H9 (cell line): ENCODE results near the gene RAB22A. TPM values are rescaled to one million over a fixed set of nuclear protein-coding genes. Genes with fewer than 3 reads are reported as not detected.

ENCODE experiments used
- DNase-seq: peaks from one replicate; pipeline ENCODE4 v3.0.0-alpha.2; 2017
- H2AFZ ChIP-seq: one replicate; pipeline ENCODE4 v1.6.1; 2013; ENCODE audit warnings: mild to moderate bottlenecking, low read length, control low read depth, moderate library complexity
- H2AK5ac ChIP-seq: 2 replicates; pipeline ENCODE4 v1.6.1; 2013; ENCODE audit warnings: low read length, control low read depth, mixed read lengths; ENCODE audit not compliant: insufficient read length
- H2BK120ac ChIP-seq: one replicate; pipeline ENCODE4 v1.6.1; 2013; ENCODE audit warnings: low read depth, mild to moderate bottlenecking, low read length, control low read depth, inconsistent platforms; ENCODE audit not compliant: poor library complexity, severe bottlenecking
- H2BK12ac ChIP-seq: 2 replicates; pipeline ENCODE4 v1.6.1; 2013; ENCODE audit warnings: low read length, control low read depth, mixed read lengths, low read depth; ENCODE audit not compliant: insufficient read length
- H2BK15ac ChIP-seq: 2 replicates; pipeline ENCODE4 v1.6.1; 2013; ENCODE audit warnings: low read depth, low read length, control low read depth
- H2BK20ac ChIP-seq: one replicate; pipeline ENCODE4 v1.6.1; 2013; ENCODE audit warnings: low read depth, mild to moderate bottlenecking, low read length, control low read depth, inconsistent platforms; ENCODE audit not compliant: poor library complexity, severe bottlenecking
- H2BK5ac ChIP-seq: 2 replicates; pipeline ENCODE4 v1.6.1; 2013; ENCODE audit warnings: low read length, control low read depth, mixed read lengths; ENCODE audit not compliant: insufficient read length
- H3K14ac ChIP-seq: 2 replicates; pipeline ENCODE4 v1.6.1; 2013; ENCODE audit warnings: low read length, control low read depth; ENCODE audit not compliant: insufficient read depth
- H3K18ac ChIP-seq: 2 replicates; pipeline ENCODE4 v1.6.1; 2013; ENCODE audit warnings: low read depth, mild to moderate bottlenecking, mixed read lengths, low read length, control low read depth; ENCODE audit not compliant: insufficient read length
- H3K23ac ChIP-seq: 2 replicates; pipeline ENCODE4 v1.6.1; 2013; ENCODE audit warnings: low read length, control low read depth, mixed read lengths, low read depth; ENCODE audit not compliant: insufficient read length
- H3K23me2 ChIP-seq: 2 replicates; pipeline ENCODE4 v1.6.1; 2013; ENCODE audit warnings: low read depth, mild to moderate bottlenecking, mixed read lengths, low read length, control low read depth; ENCODE audit not compliant: insufficient read length, poor library complexity, severe bottlenecking
- H3K27ac ChIP-seq: 2 replicates; pipeline ENCODE4 v1.5.1; 2013; ENCODE audit warnings: low read length, control low read depth, mixed read lengths, low read depth; ENCODE audit not compliant: insufficient read length
- H3K27me3 ChIP-seq: 2 replicates; pipeline ENCODE4 v1.6.1; 2013; ENCODE audit warnings: low read length, control low read depth, inconsistent platforms; ENCODE audit not compliant: insufficient read depth
- H3K4ac ChIP-seq: 2 replicates; pipeline ENCODE4 v1.6.1; 2013; ENCODE audit warnings: low read depth, mild to moderate bottlenecking, control low read depth, inconsistent platforms, low read length, moderate library complexity
- H3K4me1 ChIP-seq: 2 replicates; pipeline ENCODE4 v1.6.1; 2013; ENCODE audit warnings: low read length, control low read depth, inconsistent platforms; ENCODE audit not compliant: insufficient read depth
- H3K4me2 ChIP-seq: 2 replicates; pipeline ENCODE4 v1.6.1; 2013; ENCODE audit warnings: low read length, control low read depth, mixed read lengths; ENCODE audit not compliant: insufficient read length, insufficient read depth
- H3K56ac ChIP-seq: 2 replicates; pipeline ENCODE4 v1.6.1; 2013; ENCODE audit warnings: low read depth, mild to moderate bottlenecking, mixed read lengths, low read length, control low read depth; ENCODE audit not compliant: insufficient read length
- H3K79me1 ChIP-seq: 2 replicates; pipeline ENCODE4 v1.6.1; 2013; ENCODE audit warnings: low read depth, mild to moderate bottlenecking, moderate library complexity, low read length, control low read depth, inconsistent platforms; ENCODE audit not compliant: insufficient read depth, poor library complexity, severe bottlenecking
- H3K79me2 ChIP-seq: 2 replicates; pipeline ENCODE4 v1.6.1; 2013; ENCODE audit warnings: low read length, control low read depth, inconsistent platforms; ENCODE audit not compliant: insufficient read depth
- H3K9ac ChIP-seq: 2 replicates; pipeline ENCODE4 v1.6.1; 2013; ENCODE audit warnings: low read length, control low read depth, mixed read lengths; ENCODE audit not compliant: insufficient read length; ENCODE audit errors: extremely low read depth
- H3K9me3 ChIP-seq: one replicate; pipeline ENCODE4 v1.6.1; 2013; ENCODE audit warnings: low read depth, low read length, inconsistent platforms; ENCODE audit not compliant: control insufficient read depth
- H3T11ph ChIP-seq: one replicate; pipeline ENCODE4 v1.6.1; 2013; ENCODE audit warnings: mild to moderate bottlenecking, low read length, control low read depth, inconsistent platforms
- H4K20me1 ChIP-seq: one replicate; pipeline ENCODE4 v1.6.1; 2013; ENCODE audit not compliant: control insufficient read depth, insufficient read length, insufficient read depth
- H4K5ac ChIP-seq: 2 replicates; pipeline ENCODE4 v1.6.1; 2013; ENCODE audit warnings: low read depth, mild to moderate bottlenecking, mixed read lengths, low read length, control low read depth; ENCODE audit not compliant: insufficient read length
- H4K8ac ChIP-seq: replicated peaks from 2 replicates; pipeline ENCODE4 v1.6.1; 2013; ENCODE audit warnings: low read length, control low read depth, mixed read lengths, low read depth; ENCODE audit not compliant: insufficient read length
- H4K91ac ChIP-seq: 2 replicates; pipeline ENCODE4 v1.6.1; 2013; ENCODE audit warnings: low read depth, mild to moderate bottlenecking, moderate library complexity, mixed read lengths, low read length, control low read depth; ENCODE audit not compliant: insufficient read length
- H3K27ac Mint-ChIP-seq, 3 experiments: 2 replicates in 2 of 3; 3 replicates in 1 of 3; pipeline ENCODE4 v1.8.0; 2020 to 2021; ENCODE audit warnings: mixed read lengths in 3 of 3, mild to moderate bottlenecking in 1 of 3, moderate library complexity in 1 of 3
- H3K27me3 Mint-ChIP-seq: 2 replicates; pipeline ENCODE4 v1.8.0; 2021; ENCODE audit warnings: low read depth, mild to moderate bottlenecking, moderate library complexity, mixed read lengths
- H3K36me3 Mint-ChIP-seq, 3 experiments: 2 replicates in 2 of 3; 3 replicates in 1 of 3; pipeline ENCODE4 v1.8.0; 2020 to 2021; ENCODE audit warnings: low read depth in 3 of 3, mixed read lengths in 3 of 3; ENCODE audit not compliant: insufficient read depth in 1 of 3
- H3K4me1 Mint-ChIP-seq, 2 experiments: 2 replicates each; pipeline ENCODE4 v1.8.0; 2020; ENCODE audit warnings: mixed read lengths in 2 of 2
- H3K4me3 Mint-ChIP-seq, 2 experiments: 2 replicates in 1 of 2; 3 replicates in 1 of 2; pipeline ENCODE4 v1.8.0; 2020 to 2021; ENCODE audit warnings: mild to moderate bottlenecking in 2 of 2, mixed read lengths in 2 of 2, moderate library complexity in 1 of 2
- H3K9me3 Mint-ChIP-seq, 2 experiments: 2 replicates in 1 of 2; 3 replicates in 1 of 2; pipeline ENCODE4 v1.8.0; 2020; ENCODE audit warnings: mild to moderate bottlenecking in 2 of 2, mixed read lengths in 2 of 2, moderate library complexity in 1 of 2
- WGBS: extraction: QIAGEN DNeasy Blood & Tissue Kit; methylation state at CpG from one replicate; pipeline ENCODE4 v1.1.7; 2013; ENCODE audit warnings: missing lambda C conversion rate, low lambda C conversion rate, mixed read lengths; ENCODE audit not compliant: insufficient read length; ENCODE audit errors: extremely low coverage; 5-methylcytosine and 5-hydroxymethylcytosine counted together
- total RNA-seq: library from RNA; stranded (reverse); gene quantifications from 2 replicates; pipeline ENCODE4 v1.2.1, GENCODE V29; 2021
- TF ChIP-seq, protein P1 (sequence below): fragments of 200-600 bp; sonication (generic); conservative IDR thresholded peaks from 3 replicates; pipeline ENCODE4 v1.8.0; 2021; ENCODE audit warnings: antibody characterized with exemption, mild to moderate bottlenecking

RAB22A gene
- total RNA-seq, 1 experiment from 2014 or later = 6.3 TPM

DNA sequence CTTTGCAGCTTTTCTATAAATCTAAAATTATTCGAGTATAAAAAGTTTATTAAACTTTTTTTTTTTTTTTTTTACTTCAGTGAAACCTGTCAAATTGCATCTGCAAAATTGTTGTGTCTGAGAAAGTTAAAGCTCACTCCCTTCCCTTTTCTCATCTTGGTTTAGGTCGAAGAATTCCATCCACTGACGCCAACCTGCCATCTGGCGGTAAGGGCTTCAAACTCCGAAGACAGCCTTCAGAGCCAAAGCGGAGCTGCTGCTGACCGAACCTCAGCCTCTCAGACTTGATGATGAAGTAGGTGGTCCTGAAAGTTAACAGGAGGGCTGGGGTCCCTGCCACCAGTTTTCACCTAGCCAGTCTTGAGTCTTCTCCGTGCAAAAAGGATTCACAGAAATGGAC is 49.9 kb downstream of the RAB22A start:
- H3K27ac Mint-ChIP-seq = no peak overlapping the region

More for the DNA sequence above, 49.9 kb downstream of the RAB22A start:
- no CpG with 5 or more reads among the region's 8 CpGs for WGBS
- H3K36me3 Mint-ChIP-seq = peaks cover 5 to 18% (median 18%) of the 10 kb centered on the region in 3 experiments; a peak in 6 of 7 replicates
- H2AK5ac ChIP-seq = no peak overlapping the region
- no peaks in the 10 kb centered on the region for H3K9me3 Mint-ChIP-seq
- H2BK12ac ChIP-seq = no peak overlapping the region
- no peak overlapping the region for H3K4me2 ChIP-seq
- no peaks in the 10 kb centered on the region for H3K27me3 Mint-ChIP-seq
- no peak overlapping the region for H3K9ac ChIP-seq
- no peaks in the 10 kb centered on the region for H3K79me2 ChIP-seq
- H4K20me1 ChIP-seq = no peaks in the 10 kb centered on the region
- H3T11ph ChIP-seq = no peak overlapping the region
- no peak overlapping the region for H3K56ac ChIP-seq
- H2BK15ac ChIP-seq = no peak overlapping the region
- no peak overlapping the region for H3K4ac ChIP-seq
- no peak for DNase-seq
- no peak overlapping the region for H2BK5ac ChIP-seq
- H4K5ac ChIP-seq = no peak overlapping the region
- H3K9me3 ChIP-seq = no peaks in the 10 kb centered on the region
- H3K4me1 Mint-ChIP-seq = no peaks in the 10 kb centered on the region
- H3K79me1 ChIP-seq = no peaks in the 10 kb centered on the region
- H3K27ac ChIP-seq = no peak overlapping the region
- no peak overlapping the region for H3K4me3 Mint-ChIP-seq
- H4K91ac ChIP-seq = no peak overlapping the region
- H2BK120ac ChIP-seq = no peak overlapping the region
- no peak overlapping the region for H3K18ac ChIP-seq
- H4K8ac ChIP-seq = no peak overlapping the region
- no peak overlapping the region for H2AFZ ChIP-seq
- no peaks in the 10 kb centered on the region for H3K23me2 ChIP-seq
- no peaks in the 10 kb centered on the region; the same call in 1 of the 2 replicates for H3K27me3 ChIP-seq
- TF ChIP-seq, protein P1, sequence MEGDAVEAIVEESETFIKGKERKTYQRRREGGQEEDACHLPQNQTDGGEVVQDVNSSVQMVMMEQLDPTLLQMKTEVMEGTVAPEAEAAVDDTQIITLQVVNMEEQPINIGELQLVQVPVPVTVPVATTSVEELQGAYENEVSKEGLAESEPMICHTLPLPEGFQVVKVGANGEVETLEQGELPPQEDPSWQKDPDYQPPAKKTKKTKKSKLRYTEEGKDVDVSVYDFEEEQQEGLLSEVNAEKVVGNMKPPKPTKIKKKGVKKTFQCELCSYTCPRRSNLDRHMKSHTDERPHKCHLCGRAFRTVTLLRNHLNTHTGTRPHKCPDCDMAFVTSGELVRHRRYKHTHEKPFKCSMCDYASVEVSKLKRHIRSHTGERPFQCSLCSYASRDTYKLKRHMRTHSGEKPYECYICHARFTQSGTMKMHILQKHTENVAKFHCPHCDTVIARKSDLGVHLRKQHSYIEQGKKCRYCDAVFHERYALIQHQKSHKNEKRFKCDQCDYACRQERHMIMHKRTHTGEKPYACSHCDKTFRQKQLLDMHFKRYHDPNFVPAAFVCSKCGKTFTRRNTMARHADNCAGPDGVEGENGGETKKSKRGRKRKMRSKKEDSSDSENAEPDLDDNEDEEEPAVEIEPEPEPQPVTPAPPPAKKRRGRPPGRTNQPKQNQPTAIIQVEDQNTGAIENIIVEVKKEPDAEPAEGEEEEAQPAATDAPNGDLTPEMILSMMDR = peak; percentile 55
- no peaks in the 10 kb centered on the region for H3K4me1 ChIP-seq
- H3K23ac ChIP-seq = no peak overlapping the region
- no peak overlapping the region for H2BK20ac ChIP-seq
- no peak overlapping the region for H3K14ac ChIP-seq
